ENCODE results near the gene MEP1A.
"Not testable (repeated sequence)": the region's sequence is repeated elsewhere in the genome, so short reads cannot be mapped to it uniquely, and the experiment has no call there.

MEP1A gene, protein sequence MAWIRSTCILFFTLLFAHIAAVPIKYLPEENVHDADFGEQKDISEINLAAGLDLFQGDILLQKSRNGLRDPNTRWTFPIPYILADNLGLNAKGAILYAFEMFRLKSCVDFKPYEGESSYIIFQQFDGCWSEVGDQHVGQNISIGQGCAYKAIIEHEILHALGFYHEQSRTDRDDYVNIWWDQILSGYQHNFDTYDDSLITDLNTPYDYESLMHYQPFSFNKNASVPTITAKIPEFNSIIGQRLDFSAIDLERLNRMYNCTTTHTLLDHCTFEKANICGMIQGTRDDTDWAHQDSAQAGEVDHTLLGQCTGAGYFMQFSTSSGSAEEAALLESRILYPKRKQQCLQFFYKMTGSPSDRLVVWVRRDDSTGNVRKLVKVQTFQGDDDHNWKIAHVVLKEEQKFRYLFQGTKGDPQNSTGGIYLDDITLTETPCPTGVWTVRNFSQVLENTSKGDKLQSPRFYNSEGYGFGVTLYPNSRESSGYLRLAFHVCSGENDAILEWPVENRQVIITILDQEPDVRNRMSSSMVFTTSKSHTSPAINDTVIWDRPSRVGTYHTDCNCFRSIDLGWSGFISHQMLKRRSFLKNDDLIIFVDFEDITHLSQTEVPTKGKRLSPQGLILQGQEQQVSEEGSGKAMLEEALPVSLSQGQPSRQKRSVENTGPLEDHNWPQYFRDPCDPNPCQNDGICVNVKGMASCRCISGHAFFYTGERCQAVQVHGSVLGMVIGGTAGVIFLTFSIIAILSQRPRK

GRCh38 chr6:46793138-46793537 lies at the start of gene MEP1A:
Gene MEP1A, plus strand, starts transcription at chr6:46793389. Its CDS starts 10 bp downstream, at chr6:46793399.
- DNase-seq, result no peak

DNA sequence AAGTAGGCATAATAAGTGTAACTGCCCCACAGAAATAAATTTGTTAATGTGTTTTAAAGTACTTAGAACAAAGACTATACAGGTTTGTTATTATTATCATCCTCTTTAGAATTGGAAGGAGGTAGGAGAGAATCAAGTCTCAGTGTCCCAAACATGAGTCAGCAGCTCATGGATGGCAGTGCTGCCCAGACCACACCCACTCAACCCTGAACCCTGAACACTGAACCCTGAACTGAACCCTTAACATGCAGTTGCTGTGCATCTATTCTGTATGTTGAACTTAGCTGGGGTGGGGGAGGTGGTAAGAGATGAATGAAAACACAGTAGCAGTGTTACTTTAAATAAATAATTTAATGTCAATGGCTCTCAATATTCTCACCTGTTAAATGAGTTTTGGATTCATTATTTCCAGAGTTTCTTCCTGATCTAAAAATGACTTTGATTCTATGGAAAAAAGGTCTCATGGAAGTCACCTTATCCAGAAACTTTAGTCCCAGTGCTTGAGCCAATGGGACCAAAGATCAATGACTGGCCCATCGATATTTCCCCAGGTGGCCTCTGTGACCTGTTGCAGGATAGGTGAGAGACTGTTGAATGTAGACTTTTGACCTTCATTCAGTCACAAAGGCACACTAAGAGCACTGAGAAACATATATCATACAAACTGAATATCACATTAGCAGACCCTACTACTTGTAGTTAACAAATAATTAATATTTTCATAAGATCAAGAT lies 49.6 kb upstream of the MEP1A start:
- no peak for DNase-seq

DNA sequence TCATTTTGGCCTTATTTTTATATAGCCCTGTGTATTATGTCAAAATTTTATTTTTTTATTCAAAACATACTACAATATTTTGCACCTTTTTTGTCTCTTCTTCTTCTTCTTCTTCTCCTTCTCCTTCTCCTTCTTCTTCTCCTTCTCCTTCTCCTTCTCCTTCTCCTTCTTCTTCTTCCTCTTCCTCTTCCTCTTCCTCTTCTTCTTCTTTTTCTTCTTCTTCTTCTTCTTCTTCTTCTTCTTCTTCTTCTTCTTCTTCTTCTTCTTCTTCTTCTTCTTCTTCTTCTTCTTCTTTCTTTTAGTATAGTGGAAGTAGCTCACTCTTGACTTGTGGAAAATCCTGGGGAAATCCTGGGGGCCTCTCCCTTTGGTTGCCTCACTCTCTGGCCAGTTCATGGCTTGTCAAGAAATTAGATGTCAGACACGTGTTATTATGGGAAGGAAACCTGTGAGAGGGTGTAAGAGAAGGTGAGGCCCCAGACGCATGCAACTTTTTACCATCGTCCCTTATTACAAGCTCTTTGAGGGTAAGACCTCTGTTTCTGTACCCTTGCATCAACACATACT lies 48.9 kb upstream of the MEP1A start:
- not testable (repeated sequence) for DNase-seq

DNA sequence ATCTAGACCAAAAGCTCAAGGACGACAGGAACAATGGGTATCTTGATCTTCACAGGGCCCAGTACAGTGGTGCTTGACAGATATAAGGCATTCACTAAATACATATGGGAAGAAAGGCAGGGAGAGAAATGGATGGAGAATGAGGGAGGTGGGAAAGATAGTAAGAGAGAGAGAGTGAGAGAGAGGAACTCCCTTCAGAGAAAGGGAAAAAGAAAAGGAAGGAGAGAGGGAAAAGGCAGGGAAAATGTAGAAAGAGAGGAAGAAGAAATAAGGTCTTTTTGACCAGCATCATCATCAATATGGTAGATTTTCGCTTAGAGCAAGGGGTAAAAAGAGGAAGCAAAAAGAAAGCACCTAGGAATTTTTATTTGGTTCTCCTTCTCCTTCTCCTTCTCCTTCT lies 47.2 kb upstream of the MEP1A start:
- no peak for DNase-seq

DNA sequence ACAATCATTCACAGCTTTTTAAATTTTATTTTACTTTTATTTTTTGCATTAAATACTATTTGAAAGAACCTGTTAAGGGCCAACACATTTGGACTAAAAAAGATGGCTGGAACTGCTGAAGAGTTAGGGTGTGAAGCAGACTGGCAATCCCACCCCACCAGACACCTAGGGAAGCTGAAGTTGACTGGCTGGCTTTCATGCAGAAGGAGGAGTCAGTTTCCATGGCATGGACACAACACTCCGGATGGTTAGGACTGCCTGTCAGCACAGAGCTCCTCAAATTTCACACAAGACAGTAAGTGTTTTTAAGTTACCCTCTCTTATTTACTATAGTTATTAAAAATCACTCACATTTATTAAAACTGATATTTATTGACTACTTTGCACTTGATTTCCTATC lies 46.5 kb upstream of the MEP1A start, which contains the start of gene ANKRD66:
TSS of gene ANKRD66 (plus strand) at position 238 of the 400 bp plus-strand sequence. CDS start 5,016 bp downstream, outside the sequence.
- DNase-seq, result no peak

DNA sequence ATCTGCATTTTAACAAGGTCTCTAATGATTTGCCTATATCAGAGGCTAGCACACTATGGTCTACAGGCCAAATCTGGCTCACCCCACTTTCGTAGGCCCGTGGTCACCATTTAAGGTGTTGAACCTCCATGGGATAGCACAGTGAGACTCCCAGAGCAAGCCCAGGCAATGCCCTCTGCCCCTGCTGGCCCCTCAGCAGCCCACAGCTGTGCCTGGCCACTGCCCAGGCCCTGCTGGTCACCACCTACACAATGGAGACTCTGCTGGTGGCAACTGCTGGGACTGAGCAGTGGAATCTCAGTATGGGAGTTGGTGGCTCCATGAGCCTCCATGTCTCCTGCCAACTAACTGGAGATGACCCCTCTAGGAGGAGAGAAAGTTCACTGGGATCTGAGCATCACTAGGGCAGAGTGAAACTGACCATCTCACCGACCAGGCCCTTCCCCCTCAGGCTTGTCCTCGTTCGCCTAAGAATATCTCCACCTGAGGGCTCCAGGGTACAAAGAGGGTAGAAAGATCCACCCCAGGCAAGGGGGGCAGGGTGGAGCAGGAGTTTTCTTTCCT lies 44.2 kb upstream of the MEP1A start:
- DNase-seq, result no peak

GRCh38 chr6:46749731-46750130 lies 43.5 kb upstream of the MEP1A start:
- peak; percentile 17 to 37 for DNase-seq

GRCh38 chr6:46751658-46752057 lies 41.5 kb upstream of the MEP1A start:
- no peak for DNase-seq

DNA sequence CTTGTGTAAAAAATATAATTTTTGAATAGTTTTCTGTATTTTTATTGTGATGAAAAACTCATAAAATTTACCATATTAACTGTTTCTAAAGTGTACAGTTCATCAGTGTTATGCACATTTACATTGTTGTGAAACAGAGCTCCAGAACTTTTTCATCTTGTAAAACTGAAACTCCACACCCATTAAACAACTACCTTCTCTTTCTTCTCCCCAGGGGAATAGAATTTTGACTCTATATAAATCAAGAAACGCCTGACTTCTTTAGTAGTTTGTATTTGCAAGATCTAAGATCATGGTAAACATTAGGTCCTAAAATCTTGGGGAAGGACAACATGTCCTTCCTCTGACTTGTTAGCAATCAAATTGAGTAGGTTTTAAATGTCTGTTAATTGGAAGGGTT lies 37.3 kb upstream of the MEP1A start:
- no peak for DNase-seq

DNA sequence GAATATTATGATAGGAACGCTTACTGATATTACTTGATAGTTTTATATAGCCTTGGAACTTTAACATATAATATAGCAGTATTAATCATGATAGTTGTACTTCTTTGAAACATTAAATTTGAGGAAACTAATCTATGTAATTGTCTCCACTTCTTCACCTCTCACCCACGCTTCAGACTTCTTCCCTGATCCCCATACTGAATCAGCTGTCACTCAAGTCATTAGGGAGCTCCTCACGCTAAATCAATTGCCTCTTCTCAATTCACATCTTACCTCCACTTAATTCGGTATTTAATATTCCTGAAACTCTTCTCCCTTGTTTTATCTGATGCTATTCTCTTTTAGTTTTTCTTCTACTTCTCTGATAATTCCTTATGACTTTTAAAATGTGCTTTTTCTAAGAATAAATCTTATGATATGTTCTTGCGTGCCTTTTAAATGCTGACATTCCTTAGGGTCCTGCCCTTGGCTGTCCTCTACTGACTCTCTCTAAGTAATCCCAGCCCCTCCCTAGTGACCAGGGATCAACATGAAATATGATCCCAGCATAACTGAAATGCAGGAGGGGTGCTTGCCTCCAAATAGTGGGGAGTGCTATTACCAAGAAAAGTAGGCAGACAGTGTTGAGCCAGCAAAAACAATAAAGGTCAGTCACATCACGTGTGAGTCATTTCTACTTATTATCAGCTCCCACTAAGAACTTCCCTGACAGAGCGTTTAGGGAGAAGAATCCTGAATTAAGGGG lies 36.5 kb upstream of the MEP1A start:
- DNase-seq, result peak in 1 of 2 experiments; percentile 2

DNA sequence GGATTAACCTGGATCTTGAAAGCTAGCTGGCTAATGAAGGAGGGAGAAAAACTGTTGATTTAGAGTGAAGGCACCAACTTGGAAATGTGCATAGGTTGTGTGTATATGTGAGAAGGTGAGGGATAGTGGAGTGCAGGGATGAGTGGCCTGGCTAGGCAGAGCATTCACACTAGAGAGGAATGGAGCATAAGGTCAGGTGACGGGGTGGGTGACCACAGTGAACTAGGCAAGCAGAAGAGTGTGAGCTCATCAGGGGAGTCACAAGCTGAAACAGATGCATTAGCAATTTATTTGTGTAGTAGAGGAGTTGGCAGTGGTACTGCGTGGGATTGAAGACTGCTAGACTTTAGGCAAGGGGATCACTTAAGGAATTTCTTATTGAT lies 36.0 kb upstream of the MEP1A start:
- DNase-seq, result no peak

DNA sequence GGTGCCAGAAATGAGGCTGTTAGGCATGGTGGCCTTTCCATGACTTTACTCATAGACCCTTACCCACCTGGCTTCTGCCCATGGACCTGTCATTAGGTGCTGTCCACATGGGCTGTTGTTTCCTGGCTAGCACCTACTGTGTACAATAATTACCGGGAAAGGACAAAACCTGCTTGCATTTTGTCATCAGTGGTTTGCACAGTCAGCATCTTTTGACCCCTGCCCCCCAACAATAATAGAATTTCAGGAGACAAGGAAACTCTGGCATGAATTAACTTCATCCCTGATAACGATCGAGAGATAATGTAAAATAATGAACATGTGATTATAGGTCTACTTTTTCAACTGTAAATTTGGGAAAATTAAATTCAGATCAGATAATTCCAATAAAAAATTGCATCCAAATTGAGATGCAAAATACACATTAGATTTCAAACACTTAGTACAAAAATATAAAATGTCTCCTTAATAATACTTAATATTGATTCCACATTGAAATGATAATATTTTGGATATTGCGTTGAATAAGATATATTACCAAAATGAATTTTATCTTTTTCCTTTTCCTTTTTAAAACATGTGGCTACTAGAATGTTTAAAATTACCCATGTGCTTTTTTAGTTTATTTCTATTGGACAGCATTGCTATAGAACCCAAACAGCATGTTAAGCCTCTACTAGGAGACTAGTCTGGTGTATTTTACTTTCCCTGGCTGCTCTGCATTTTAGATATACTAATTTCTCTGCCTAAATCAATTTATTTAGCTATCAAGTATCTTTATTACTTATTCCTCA lies 34.0 kb upstream of the MEP1A start:
- DNase-seq, result no peak

DNA sequence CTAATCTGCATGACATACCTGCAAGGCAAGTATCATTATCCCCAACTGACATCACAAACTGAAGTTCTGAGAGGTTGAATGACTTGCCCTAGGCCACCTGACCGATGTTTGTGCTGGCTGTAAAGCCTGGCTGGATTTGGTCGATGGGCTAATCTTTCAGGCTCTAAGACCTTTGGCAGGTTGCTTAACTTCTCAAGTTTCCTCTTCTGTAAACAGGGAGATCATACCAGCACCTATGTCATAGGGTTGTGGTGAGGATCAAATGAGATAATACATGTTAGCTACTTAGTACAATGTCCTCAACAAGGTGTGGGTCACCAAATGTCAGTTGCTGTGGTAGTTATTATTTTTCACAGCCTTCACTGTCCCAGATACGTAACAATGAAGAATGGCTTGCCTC lies 32.3 kb upstream of the MEP1A start:
- DNase-seq, result peak in 1 of 2 experiments; percentile 20

DNA sequence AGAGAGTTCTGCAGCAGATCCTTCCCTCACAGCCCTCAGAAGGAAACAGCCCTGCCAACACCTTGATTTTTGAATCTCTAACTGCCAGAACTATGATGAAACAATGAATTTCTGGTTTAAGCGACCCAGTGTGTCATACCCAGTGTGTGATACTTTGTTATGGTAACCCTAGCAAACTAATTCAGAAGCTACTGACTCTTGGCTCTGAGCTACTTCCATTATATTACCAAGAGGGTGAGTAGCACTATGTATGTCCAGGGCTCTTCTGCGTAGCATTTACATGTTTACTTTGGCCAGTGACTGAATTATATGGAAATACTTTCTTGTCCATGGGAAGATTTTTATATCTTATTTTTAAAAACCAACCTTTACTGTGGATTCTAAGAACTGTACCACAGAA lies 29.7 kb upstream of the MEP1A start:
- no peak for DNase-seq

GRCh38 chr6:46764280-46764679 lies 28.9 kb upstream of the MEP1A start:
- DNase-seq, result not testable (repeated sequence)

GRCh38 chr6:46764961-46765360 lies 28.2 kb upstream of the MEP1A start:
- DNase-seq, result no peak

- no peak for DNase-seq
These were observed 21.2 kb upstream of the MEP1A start for GRCh38 chr6:46772016-46772415.

GRCh38 chr6:46772762-46773161 lies 20.4 kb upstream of the MEP1A start:
- no peak for DNase-seq

- peak; percentile 17 to 29 for DNase-seq
These were observed 19.9 kb upstream of the MEP1A start for GRCh38 chr6:46773201-46773855.

DNA sequence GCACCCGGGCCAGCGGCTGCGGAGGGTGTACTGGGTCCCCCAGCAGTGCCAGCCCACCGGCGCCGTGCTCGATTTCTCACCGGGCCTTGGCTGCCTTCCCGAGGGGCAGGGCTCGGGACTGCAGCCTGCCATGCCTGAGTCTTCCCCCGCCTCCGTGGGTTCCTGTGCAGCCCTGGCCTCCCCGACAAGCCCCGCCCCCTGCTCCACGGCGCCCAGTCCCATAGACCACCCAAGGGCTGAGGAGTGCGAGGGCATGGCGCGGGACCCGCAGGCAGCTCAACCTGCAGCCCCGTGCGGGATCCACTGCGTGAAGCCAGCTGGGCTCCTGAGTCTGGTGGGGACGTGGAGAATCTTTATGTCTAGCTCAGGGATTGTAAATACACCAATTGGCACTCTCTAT lies 18.5 kb upstream of the MEP1A start:
- not testable (repeated sequence) for DNase-seq
